Vein endothelial cell (primary cell): Measurements from ENCODE around the gene PLD4. TPM values are rescaled to one million over a fixed set of nuclear protein-coding genes. Genes with fewer than 3 reads are reported as not detected.

ENCODE experiments used
- total RNA-seq: library from RNA; depleted of rRNA; stranded (reverse); fragments of >200 nt; gene quantifications from 2 replicates; pipeline ENCODE4 v1.2.3, GENCODE V29; 2012

The PLD4 gene
- under 0.01 TPM in 2 replicates for total RNA-seq

DNA sequence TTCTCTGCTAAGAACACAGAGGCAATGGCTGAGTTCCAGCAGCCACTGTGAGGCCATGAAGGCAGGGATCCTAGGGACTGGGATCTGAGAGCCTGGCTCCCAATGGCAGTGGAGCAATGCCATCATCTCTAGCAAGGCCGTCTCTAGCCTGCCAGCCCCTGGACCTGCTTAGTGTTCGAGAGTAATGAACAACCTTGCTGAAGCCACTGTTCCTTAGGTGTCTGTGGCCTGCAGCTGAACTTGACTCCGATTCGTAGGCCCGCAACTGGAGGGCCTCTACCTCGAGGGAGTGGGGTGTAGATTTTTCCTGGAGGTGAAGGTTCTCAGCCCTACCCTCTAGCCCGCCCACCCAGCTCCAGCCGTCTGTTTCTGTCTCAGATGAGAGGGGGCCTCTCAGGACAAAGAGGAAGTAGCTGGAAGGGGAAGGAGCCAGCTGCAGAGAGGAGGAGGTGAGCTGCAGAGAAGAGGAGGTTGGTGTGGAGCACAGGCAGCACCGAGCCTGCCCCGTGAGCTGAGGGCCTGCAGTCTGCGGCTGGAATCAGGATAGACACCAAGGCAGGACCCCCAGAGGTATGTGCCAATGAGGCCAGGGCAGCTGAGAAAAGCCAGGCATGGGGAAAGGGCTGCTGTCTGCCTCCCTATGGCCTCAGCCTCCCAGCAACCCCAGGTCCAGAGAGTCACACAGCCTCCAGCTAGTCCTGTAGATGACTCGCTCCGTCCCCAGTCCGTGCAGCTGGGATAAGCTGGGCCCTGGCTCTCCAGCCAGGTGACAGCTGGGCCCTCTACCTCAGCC lies at the start of gene PLD4:
TSS of gene PLD4 (plus strand) at position 459 of the 793 bp plus-strand sequence. CDS start 2,262 bp downstream, outside the sequence.

DNA sequence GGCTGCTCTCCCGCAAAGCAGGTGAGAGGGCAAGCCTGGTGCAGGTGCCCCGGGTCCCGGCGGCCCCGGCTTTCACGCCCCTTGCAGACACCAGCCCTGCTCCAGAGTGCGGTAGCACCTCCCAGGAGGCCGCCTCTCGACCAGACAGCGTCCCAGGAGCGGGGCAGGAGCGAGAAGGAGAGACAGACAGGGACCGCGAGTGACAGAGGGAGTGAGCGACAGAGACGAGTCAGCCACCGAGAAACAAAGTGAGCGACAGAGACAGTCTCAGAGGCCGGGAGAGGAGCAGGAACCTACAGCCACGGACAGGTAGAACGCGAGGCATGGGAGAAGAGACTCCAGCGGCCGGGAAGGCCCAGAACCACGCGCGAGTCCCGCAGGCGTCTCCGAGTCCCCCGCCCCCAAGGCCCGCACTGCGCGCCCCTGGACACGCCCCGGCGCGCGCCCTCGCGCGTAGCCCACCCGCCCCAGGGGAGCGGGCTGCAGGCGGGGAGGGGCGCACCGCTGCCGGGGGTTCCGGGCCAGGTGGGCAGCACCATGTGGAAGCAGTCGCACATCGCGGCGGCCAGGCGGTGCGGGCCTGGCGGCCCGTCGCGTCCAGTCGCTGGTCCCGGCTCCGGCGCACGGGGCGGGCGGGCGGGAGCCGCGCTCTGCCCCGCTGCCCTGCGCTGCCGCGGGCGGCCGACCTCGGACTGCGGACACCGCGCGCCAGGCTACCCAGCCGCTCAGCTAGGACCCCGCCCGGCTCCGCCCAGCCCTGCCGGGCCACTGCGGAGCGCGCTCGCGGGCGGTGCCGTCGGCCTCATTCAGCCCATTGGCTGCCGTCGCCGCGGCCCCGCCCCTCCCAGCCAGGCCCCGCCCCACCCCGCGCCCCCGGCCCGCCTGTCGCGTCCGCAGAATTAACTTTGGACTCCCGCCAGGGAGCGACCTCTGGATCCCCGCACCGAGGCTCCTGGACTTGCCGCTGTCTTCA lies 53.3 kb downstream of the PLD4 start, which contains the start of gene AHNAK2:
TSS of gene AHNAK2 (minus strand) at position 694 of the 973 bp plus-strand sequence. CDS start at position 557, 137 bp downstream.

Other genes starting within 250 kb of the PLD4 start
- 78.1 and 80.2 TPM in 2 replicates for gene INF2, start 235.3 kb upstream of the PLD4 start, total RNA-seq
- gene ADSS1, start 200.7 kb upstream of the PLD4 start, total RNA-seq: 1.4 and 2.3 TPM in 2 replicates
- gene SIVA1, start 171.7 kb upstream of the PLD4 start, total RNA-seq: 106 and 117 TPM in 2 replicates
- 219 and 221 TPM in 2 replicates for gene AKT1, start 129.1 kb upstream of the PLD4 start, total RNA-seq
- 6.5 and 6.7 TPM in 2 replicates for gene ZBTB42, start 123.8 kb upstream of the PLD4 start, total RNA-seq
- gene CEP170B, start 59.6 kb upstream of the PLD4 start, total RNA-seq: 26.4 and 27.1 TPM in 2 replicates
- gene AHNAK2, start 53.5 kb downstream of the PLD4 start, total RNA-seq: 55.2 and 76.0 TPM in 2 replicates
- 6.5 and 10.2 TPM in 2 replicates for gene CLBA1, start 60.9 kb downstream of the PLD4 start, total RNA-seq
- 39.2 and 45.6 TPM in 2 replicates for gene CDCA4, start 96.2 kb downstream of the PLD4 start, total RNA-seq
- not detected in 2 replicates for gene GPR132, start 140.6 kb downstream of the PLD4 start, total RNA-seq
- gene JAG2, start 243.9 kb downstream of the PLD4 start, total RNA-seq: 47.0 and 50.1 TPM in 2 replicates